ENCODE results near the gene PACRG. TPM values are rescaled to one million over a fixed set of nuclear protein-coding genes. Genes with fewer than 3 reads are reported as not detected.
"Not testable (repeated sequence)": the region's sequence is repeated elsewhere in the genome, so short reads cannot be mapped to it uniquely, and the experiment has no call there.

The PACRG gene
- total RNA-seq, 1 experiment from 2014 or later = not detected

- CTCF ChIA-PET = no interaction called here
- H3K4me3 Mint-ChIP-seq (ENCODE audit: unreplicated experiment) = no peak overlapping the region
- H3K36me3 Mint-ChIP-seq (ENCODE audit: insufficient read depth, unreplicated experiment) = no peaks in the 10 kb centered on the region
Observed at GRCh38 chr6:162973980-162974379, 246.2 kb downstream of the PACRG start.

DNA sequence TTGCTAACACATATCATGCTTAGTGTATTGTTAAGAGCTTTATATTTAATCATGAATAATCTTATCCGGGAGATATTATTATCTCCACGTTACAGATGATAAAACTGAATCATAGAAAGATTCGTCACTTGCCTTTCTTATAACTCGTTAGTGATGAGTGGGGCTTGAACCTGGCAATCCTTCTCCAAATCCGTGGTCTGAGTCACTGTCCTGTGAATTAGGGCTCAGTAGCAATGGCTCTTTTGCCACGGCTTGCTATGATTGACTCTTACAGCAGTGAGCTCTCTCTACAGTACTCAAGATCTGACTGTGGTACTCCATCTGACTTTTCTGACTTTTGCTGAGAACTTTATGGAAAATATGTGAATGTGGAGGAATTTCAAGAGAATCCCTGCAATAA, 246.9 kb downstream of the PACRG start:
- Histone ChIP-seq H3K4me1 (no peaks in the 10 kb centered on the region), H3K36me3 (ENCODE audit: control insufficient read depth, insufficient read depth, low read length) (no peaks in the 10 kb centered on the region), H3K9me3 (no peaks in the 10 kb centered on the region), H3K4me3 (ENCODE audit: low read depth, low read length) (no peak overlapping the region), H3K27me3 (replicated peaks; ENCODE audit: control insufficient read depth, insufficient read depth, low read length) (no peaks in the 10 kb centered on the region; the same call in 1 of the 2 replicates)
- Mint-ChIP-seq H3K9me3 (ENCODE audit: unreplicated experiment) (no peaks in the 10 kb centered on the region), H3K4me3 (ENCODE audit: unreplicated experiment) (no peak overlapping the region), H3K27me3 (ENCODE audit: insufficient read depth, unreplicated experiment) (peaks cover 8% of the 10 kb centered on the region), H3K36me3 (ENCODE audit: insufficient read depth, unreplicated experiment) (no peaks in the 10 kb centered on the region), H3K27ac (ENCODE audit: unreplicated experiment) (no peak overlapping the region), H3K4me1 (ENCODE audit: low read depth, unreplicated experiment) (no peaks in the 10 kb centered on the region)
- intact Hi-C loops (cut with micrococcal nuclease; ENCODE audit: unreplicated experiment) = no loop called here
- TF ChIP-seq, protein P1, sequence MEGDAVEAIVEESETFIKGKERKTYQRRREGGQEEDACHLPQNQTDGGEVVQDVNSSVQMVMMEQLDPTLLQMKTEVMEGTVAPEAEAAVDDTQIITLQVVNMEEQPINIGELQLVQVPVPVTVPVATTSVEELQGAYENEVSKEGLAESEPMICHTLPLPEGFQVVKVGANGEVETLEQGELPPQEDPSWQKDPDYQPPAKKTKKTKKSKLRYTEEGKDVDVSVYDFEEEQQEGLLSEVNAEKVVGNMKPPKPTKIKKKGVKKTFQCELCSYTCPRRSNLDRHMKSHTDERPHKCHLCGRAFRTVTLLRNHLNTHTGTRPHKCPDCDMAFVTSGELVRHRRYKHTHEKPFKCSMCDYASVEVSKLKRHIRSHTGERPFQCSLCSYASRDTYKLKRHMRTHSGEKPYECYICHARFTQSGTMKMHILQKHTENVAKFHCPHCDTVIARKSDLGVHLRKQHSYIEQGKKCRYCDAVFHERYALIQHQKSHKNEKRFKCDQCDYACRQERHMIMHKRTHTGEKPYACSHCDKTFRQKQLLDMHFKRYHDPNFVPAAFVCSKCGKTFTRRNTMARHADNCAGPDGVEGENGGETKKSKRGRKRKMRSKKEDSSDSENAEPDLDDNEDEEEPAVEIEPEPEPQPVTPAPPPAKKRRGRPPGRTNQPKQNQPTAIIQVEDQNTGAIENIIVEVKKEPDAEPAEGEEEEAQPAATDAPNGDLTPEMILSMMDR (IDR thresholded peaks at IDR 0.05; ENCODE audit: insufficient read depth in 1 of 2, low read depth in 1 of 2, low read length in 1 of 2, severe bottlenecking in 1 of 2, unreplicated experiment in 1 of 2) = no peak
- CTCF ChIA-PET = no interaction called here
- BruUV-seq (replicated peaks) = no TSS peak
- DNase-seq = no peak
- POLR2A ChIA-PET = no interaction called here

More at GRCh38 chr6:162973980-162974379, 246.2 kb downstream of the PACRG start:
- Mint-ChIP-seq H3K27me3 (ENCODE audit: insufficient read depth, unreplicated experiment) (peaks cover 13% of the 10 kb centered on the region), H3K4me1 (ENCODE audit: low read depth, unreplicated experiment) (no peaks in the 10 kb centered on the region), H3K9me3 (ENCODE audit: unreplicated experiment) (no peaks in the 10 kb centered on the region), H3K27ac (ENCODE audit: unreplicated experiment) (no peak overlapping the region)
- TF ChIP-seq, protein P1 (IDR thresholded peaks at IDR 0.05; ENCODE audit: insufficient read depth in 1 of 2, low read depth in 1 of 2, low read length in 1 of 2, severe bottlenecking in 1 of 2, unreplicated experiment in 1 of 2) = no peak
- Histone ChIP-seq H3K27me3 (replicated peaks; ENCODE audit: control insufficient read depth, insufficient read depth, low read length) (no peaks in the 10 kb centered on the region; the same call in 1 of the 2 replicates), H3K4me1 (no peaks in the 10 kb centered on the region), H3K36me3 (ENCODE audit: control insufficient read depth, insufficient read depth, low read length) (no peaks in the 10 kb centered on the region), H3K9me3 (no peaks in the 10 kb centered on the region), H3K4me3 (ENCODE audit: low read depth, low read length) (no peak overlapping the region)
- DNase-seq = no peak
- POLR2A ChIA-PET = no interaction called here
- intact Hi-C loops (cut with micrococcal nuclease; ENCODE audit: unreplicated experiment) = no loop called here
- BruUV-seq (replicated peaks) = no TSS peak

- ChIA-PET POLR2A (no interaction called here), CTCF (no interaction called here)
- Mint-ChIP-seq H3K4me3 (ENCODE audit: unreplicated experiment) (no peak overlapping the region), H3K27me3 (ENCODE audit: insufficient read depth, unreplicated experiment) (peaks cover 8% of the 10 kb centered on the region), H3K9me3 (ENCODE audit: unreplicated experiment) (no peaks in the 10 kb centered on the region), H3K36me3 (ENCODE audit: insufficient read depth, unreplicated experiment) (no peaks in the 10 kb centered on the region), H3K27ac (ENCODE audit: unreplicated experiment) (no peak overlapping the region), H3K4me1 (ENCODE audit: low read depth, unreplicated experiment) (no peaks in the 10 kb centered on the region)
- no peak overlapping the region for H3K4me3 ChIP-seq (ENCODE audit: low read depth, low read length)
- no TSS peak for BruUV-seq (replicated peaks)
- intact Hi-C loops (cut with micrococcal nuclease; ENCODE audit: unreplicated experiment) = no loop called here
- no peaks in the 10 kb centered on the region for H3K9me3 ChIP-seq
- no peak for DNase-seq
- no peaks in the 10 kb centered on the region for H3K36me3 ChIP-seq (ENCODE audit: control insufficient read depth, insufficient read depth, low read length)
- H3K27me3 ChIP-seq (replicated peaks; ENCODE audit: control insufficient read depth, insufficient read depth, low read length) = no peaks in the 10 kb centered on the region; the same call in 1 of the 2 replicates
- H3K4me1 ChIP-seq = no peaks in the 10 kb centered on the region
- TF ChIP-seq, protein P1 (IDR thresholded peaks at IDR 0.05; ENCODE audit: insufficient read depth in 1 of 2, low read depth in 1 of 2, low read length in 1 of 2, severe bottlenecking in 1 of 2, unreplicated experiment in 1 of 2) = no peak
Observed at GRCh38 chr6:162976141-162976540, 248.4 kb downstream of the PACRG start.

GRCh38 chr6:162983234-162983633, 255.5 kb downstream of the PACRG start:
- H3K4me3 ChIP-seq (ENCODE audit: low read depth, low read length); H3K36me3 ChIP-seq (ENCODE audit: control insufficient read depth, insufficient read depth, low read length); H3K4me1 ChIP-seq; H3K27me3 Mint-ChIP-seq (ENCODE audit: insufficient read depth, unreplicated experiment); DNase-seq; BruUV-seq (replicated peaks); H3K36me3 Mint-ChIP-seq (ENCODE audit: insufficient read depth, unreplicated experiment); H3K4me1 Mint-ChIP-seq (ENCODE audit: low read depth, unreplicated experiment); POLR2A ChIA-PET; H3K9me3 ChIP-seq; H3K27me3 ChIP-seq (replicated peaks; ENCODE audit: control insufficient read depth, insufficient read depth, low read length); CTCF ChIA-PET; H3K4me3 Mint-ChIP-seq (ENCODE audit: unreplicated experiment); H3K27ac Mint-ChIP-seq (ENCODE audit: unreplicated experiment); intact Hi-C loops (cut with micrococcal nuclease; ENCODE audit: unreplicated experiment): not testable (repeated sequence)
- H3K9me3 Mint-ChIP-seq (ENCODE audit: unreplicated experiment) = peaks cover 19% of the 10 kb centered on the region

All from Caco-2 (cell line).